A673 (cell line): ENCODE results near the gene PLCG2.

Experiments used
- CTCF ChIP-seq: fragments of 300-800, 200-600 bp; sonication (generic); conservative IDR thresholded peaks from 2 replicates; pipeline ENCODE4 v1.5.1; 2017; ENCODE audit warnings: low read depth, mild to moderate bottlenecking, antibody characterized with exemption, low read length, moderate library complexity, mixed read lengths
- EZH2 ChIP-seq: fragments of 200-600 bp; sonication (generic); IDR thresholded peaks from 2 replicates; pipeline ENCODE4 v1.6.1; 2017; ENCODE audit warnings: borderline replicate concordance, low read depth, mild to moderate bottlenecking, mixed read lengths, antibody characterized with exemption, low read length; ENCODE audit not compliant: poor library complexity, severe bottlenecking

- no peak for TF ChIP-seq CTCF
- no peak for TF ChIP-seq EZH2
These were observed 16.9 kb downstream of the PLCG2 start for GRCh38 chr16:81796035-81796434.
